SH-SY5Y (cell line): ENCODE measurements around the gene OPA3.

ENCODE experiments used
- GATA2 ChIP-seq: IDR thresholded peaks from 2 replicates; pipeline ENCODE4 v1.6.1; 2011; ENCODE audit warnings: mild to moderate bottlenecking, low read depth, low read length
- GATA3 ChIP-seq: IDR thresholded peaks from 2 replicates; pipeline ENCODE4 v1.6.1; 2011; ENCODE audit warnings: low read depth, mild to moderate bottlenecking, low read length, moderate library complexity

DNA sequence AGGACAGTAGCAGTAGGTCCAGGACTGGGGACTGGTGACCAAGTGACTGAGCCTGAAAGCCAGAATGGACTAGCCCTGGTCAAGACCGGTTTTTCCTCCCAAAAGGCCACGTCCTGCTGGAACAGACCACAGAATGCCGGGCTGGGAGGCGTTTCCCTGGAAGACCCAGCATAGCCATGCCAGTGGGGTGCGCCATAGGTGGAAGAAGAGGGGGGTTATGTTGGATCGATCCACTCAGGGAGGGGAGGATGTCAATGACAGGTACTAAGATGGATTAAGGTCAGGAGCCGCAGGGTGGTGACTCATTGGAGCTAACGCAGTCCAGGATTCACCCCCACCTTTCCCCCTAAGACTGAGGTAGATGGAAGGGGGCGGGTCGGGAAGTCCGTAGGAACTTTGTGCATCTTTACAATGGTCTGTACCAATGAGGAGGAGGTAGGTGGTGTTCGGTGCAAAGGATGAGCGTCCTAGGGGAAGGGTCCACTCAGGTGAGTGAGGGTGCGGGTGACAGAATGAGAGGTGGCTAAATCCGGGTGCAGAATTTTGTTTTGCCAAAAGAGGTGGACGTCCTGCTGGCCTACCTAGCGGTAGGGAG is 56.4 kb downstream of the OPA3 start:
- TF ChIP-seq GATA2, result no peak
- TF ChIP-seq GATA3, result no peak
